ENCODE data around the gene RNF126. TPM values are rescaled to one million over a fixed set of nuclear protein-coding genes. Genes with fewer than 3 reads are reported as not detected.

Gene RNF126
- total and polyA plus RNA-seq, 2 of the 4 experiments (the other 2 are of a cell fraction), result 7.0 to 27.4 TPM

DNA sequence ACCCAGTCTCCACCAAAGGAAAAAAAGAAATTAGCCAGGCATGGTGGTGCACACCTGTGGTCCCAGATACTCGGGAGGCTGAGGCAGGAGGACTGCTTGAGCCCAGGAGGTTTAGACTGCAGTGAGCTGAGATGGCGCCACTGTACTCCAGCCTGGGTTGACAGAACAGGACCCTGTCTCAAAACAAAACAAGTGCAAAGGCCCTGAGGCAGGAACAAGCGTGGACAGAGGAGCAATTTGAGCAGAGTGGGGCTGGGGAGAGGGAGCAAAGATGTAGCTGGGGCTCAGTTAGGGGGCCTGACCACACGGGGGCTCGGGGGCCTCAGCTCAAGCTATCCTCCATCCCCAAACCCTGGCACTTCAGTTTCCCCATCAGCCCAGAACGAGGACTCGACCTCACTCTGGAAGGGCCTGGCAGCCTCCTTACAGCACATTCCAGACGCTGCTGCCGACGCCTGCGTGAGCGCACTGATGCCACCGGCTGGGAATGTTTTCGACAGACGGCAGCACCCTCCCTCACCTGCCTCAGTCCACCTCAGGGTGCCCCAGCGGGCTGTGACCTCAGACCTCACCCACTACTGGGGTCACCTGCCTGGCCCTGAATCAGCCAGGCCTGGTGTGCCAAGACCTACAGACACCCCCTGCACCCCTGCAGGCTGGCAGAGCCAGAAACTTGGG lies 27.9 kb downstream of the RNF126 start:
- ATAC-seq (ENCODE audit: low read depth), result no peak
- H4K91ac ChIP-seq (ENCODE audit: insufficient read depth, low read depth, low read length), result no peak overlapping the region
- dilution Hi-C loops (cut with HindIII; ENCODE audit: low sequenced_read_pairs, unreplicated experiment), result no loop called here
- H3K36me3 ChIP-seq (ENCODE audit: control insufficient read depth, insufficient read depth, low read length), result peaks cover 2% of the 10 kb centered on the region; the same call in 1 of the 2 replicates
- H4K8ac ChIP-seq (ENCODE audit: low read depth in 2 of 2, low read length in 2 of 2), result no peak overlapping the region
- TF ChIP-seq, protein P1, sequence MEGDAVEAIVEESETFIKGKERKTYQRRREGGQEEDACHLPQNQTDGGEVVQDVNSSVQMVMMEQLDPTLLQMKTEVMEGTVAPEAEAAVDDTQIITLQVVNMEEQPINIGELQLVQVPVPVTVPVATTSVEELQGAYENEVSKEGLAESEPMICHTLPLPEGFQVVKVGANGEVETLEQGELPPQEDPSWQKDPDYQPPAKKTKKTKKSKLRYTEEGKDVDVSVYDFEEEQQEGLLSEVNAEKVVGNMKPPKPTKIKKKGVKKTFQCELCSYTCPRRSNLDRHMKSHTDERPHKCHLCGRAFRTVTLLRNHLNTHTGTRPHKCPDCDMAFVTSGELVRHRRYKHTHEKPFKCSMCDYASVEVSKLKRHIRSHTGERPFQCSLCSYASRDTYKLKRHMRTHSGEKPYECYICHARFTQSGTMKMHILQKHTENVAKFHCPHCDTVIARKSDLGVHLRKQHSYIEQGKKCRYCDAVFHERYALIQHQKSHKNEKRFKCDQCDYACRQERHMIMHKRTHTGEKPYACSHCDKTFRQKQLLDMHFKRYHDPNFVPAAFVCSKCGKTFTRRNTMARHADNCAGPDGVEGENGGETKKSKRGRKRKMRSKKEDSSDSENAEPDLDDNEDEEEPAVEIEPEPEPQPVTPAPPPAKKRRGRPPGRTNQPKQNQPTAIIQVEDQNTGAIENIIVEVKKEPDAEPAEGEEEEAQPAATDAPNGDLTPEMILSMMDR (conservative IDR thresholded peaks at IDR 0.05; ENCODE audit: low read depth, low read length), result no peak
- TF ChIP-seq SMC3 (IDR thresholded peaks at IDR 0.05; ENCODE audit: low read depth, low read length), result no peak
- no peak for TF ChIP-seq NFE2L2 (IDR thresholded peaks at IDR 0.05; ENCODE audit: low read depth, low read length)
- no peak for TF ChIP-seq RFX5 (IDR thresholded peaks at IDR 0.05; ENCODE audit: low read depth, low read length)
- TF ChIP-seq MXI1 (IDR thresholded peaks at IDR 0.05; ENCODE audit: borderline replicate concordance, low read depth, low read length), result no peak
- TF ChIP-seq MAFK (IDR thresholded peaks at IDR 0.05; ENCODE audit: low read depth, low read length), result no peak
- no peak for DNase-seq
- H4K5ac ChIP-seq (ENCODE audit: low read depth, low read length), result no peak overlapping the region
- no TSS peak for BruUV-seq (replicated peaks)
- H3K9me1 ChIP-seq (ENCODE audit: insufficient read depth, low read length), result no peaks in the 10 kb centered on the region; the same call in 1 of the 2 replicates
- no peak overlapping the region for H2AK5ac ChIP-seq (ENCODE audit: low read depth, low read length)
- H3K18ac ChIP-seq (ENCODE audit: low read depth, low read length), result no peak overlapping the region
- H3K79me1 ChIP-seq (ENCODE audit: low read depth in 1 of 2, low read length in 2 of 2), result peaks cover 7 to 26% of the 10 kb centered on the region in 2 experiments
- H3K27me3 ChIP-seq (ENCODE audit: control insufficient read depth, insufficient read depth, low read length), result no peaks in the 10 kb centered on the region
- ChIA-PET CTCF (no interaction called here), POLR2A (ENCODE audit: unreplicated experiment) (no interaction called here)
- H3K4me3 ChIP-seq (ENCODE audit: insufficient read depth, low read depth, low read length), result no peak overlapping the region
- peaks cover 12% of the 10 kb centered on the region for H3K4me1 ChIP-seq (ENCODE audit: control insufficient read depth, insufficient read depth, low read length)
- no peak overlapping the region for H3K9ac ChIP-seq (ENCODE audit: low read depth, low read length)
- no peak overlapping the region for H2AFZ ChIP-seq (replicated peaks; ENCODE audit: low read length, poor library complexity)
- H2BK120ac ChIP-seq (ENCODE audit: low read depth, low read length), result no peak overlapping the region
- no peak overlapping the region for H3K27ac ChIP-seq (ENCODE audit: insufficient read depth, low read length)
- no peak overlapping the region for H2BK20ac ChIP-seq (ENCODE audit: low read depth, low read length)
- in situ Hi-C loops (cut with MboI; ENCODE audit: low sequenced_read_pairs), result no loop called here
- no peak overlapping the region for H3K4me2 ChIP-seq (ENCODE audit: low read depth, low read length)
- H3K4ac ChIP-seq (ENCODE audit: low read depth, low read length), result no peak overlapping the region
- H2BK5ac ChIP-seq (ENCODE audit: low read depth, low read length, poor library complexity, severe bottlenecking), result no peak overlapping the region
- peak overlapping the region; percentile 3 for H2AK9ac ChIP-seq (replicated peaks; ENCODE audit: low read depth, low read length, poor library complexity)
- no peaks in the 10 kb centered on the region for H3K9me3 ChIP-seq (ENCODE audit: control insufficient read depth, insufficient read depth, low read length)
- peaks cover under 1% of the 10 kb centered on the region; the same call in 1 of the 2 replicates for H4K20me1 ChIP-seq (ENCODE audit: insufficient read depth, low read length)
- intact Hi-C loops (cut with micrococcal nuclease), result no loop called here
- no peak overlapping the region for H3K14ac ChIP-seq (replicated peaks; ENCODE audit: low read depth, low read length)
- no peak overlapping the region for H2BK15ac ChIP-seq (ENCODE audit: low read depth, low read length)
- H3K56ac ChIP-seq (ENCODE audit: extremely low read depth, insufficient read depth, low read length), result no peak overlapping the region
- WGBS, 2 experiments (ENCODE audit: extremely low coverage in 2 of 2, insufficient read length in 1 of 2), result 87% methylated on average over 13 of the region's 16 CpGs; no CpG with 5 or more reads in 1 of the 2 experiments
- no peak overlapping the region for H3K23ac ChIP-seq (ENCODE audit: low read depth, low read length)
